Stimulated activated CD4-positive, alpha-beta T cell treated with anti-CD3 and anti-CD28 coated beads, TNF-alpha, amount 100 ng/mL, for 4 hours (primary cell): ENCODE results near the gene ADARB2.
"Not testable (repeated sequence)": the region's sequence is repeated elsewhere in the genome, so short reads cannot be mapped to it uniquely, and the experiment has no call there.

Experiments
- DNase-seq, 3 experiments: peaks; one replicate each; pipeline ENCODE4 v3.0.0-alpha.2; 2020; ENCODE audit warnings: low read depth in 3 of 3

Gene ADARB2

GRCh38 chr10:1616701-1617100 is 120.6 kb downstream of the ADARB2 start:
- DNase-seq = not testable (repeated sequence)

DNA sequence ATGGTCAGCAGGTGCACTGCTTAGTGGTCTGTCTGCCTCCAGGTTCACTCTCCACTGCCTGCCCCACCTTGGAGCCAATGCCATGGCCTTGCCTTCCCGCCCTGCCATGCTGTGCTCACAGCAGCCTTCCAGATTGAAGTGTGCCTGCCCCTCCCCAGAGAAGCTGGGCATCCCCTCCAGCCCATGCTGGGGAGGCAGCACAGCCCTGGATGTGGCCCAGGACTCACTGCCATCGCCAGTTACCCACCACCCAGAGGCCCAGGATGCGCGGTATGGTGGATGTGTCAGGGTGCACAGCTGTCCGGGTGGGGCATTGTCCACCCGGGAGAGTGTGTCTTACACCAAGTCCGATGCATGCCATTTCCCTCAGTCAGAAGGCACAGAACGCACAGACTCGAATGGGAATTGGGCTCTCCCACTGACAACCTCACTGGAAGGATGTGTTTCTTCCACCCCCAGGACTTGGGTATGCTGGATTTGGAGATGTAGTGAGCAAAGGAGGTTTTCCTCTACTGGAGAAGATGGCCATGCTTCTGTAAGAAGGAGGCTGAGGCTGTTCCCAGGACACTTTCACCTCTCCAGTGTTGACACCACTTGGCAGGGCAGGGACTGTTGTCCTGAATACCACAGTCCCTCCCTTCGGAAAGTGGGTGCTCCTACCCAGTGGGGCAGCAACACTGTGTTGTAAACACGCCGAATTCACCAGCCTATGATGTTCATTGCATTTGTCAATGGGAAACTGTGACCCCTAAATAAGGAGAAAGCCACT is 122.0 kb downstream of the ADARB2 start:
- no peak for DNase-seq

DNA sequence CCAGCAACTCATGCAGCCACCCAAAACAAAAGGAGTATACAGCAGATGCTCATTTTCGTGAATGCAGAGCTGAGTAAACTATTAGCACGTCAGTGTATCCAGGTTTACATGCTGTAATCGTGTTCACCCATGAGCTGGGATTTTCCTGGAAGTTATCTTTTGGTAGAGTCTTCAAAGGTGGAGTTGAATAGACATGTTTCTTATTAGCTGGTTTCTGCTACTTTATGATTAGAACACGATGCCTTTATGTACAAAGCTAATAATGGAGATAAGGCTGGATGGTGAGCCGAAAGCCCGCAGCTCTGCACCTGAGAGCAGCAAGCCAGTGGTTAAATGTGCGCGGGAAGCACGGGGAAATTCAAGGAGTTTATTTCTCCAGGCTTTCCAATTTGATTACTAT is 123.8 kb downstream of the ADARB2 start:
- no peak for DNase-seq

DNA sequence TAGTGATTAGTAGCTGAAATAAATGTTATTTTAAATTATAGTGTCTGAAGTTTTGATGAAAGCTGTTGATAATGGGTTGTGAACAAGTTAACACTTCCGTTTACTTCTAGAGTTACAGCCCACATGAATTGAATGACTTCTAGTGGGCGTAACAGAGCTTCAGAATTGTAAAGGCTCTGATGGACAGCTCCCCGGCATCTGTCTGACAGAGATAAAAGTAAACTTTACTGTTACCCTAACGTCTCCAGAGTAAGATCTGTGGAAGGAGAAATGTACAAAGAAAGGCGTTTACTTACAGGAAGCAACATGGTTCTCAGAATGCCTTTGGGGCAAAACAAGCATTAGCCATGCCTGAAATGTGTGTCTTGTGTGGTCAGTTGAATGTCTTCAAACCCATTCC is 124.4 kb downstream of the ADARB2 start:
- DNase-seq = no peak

DNA sequence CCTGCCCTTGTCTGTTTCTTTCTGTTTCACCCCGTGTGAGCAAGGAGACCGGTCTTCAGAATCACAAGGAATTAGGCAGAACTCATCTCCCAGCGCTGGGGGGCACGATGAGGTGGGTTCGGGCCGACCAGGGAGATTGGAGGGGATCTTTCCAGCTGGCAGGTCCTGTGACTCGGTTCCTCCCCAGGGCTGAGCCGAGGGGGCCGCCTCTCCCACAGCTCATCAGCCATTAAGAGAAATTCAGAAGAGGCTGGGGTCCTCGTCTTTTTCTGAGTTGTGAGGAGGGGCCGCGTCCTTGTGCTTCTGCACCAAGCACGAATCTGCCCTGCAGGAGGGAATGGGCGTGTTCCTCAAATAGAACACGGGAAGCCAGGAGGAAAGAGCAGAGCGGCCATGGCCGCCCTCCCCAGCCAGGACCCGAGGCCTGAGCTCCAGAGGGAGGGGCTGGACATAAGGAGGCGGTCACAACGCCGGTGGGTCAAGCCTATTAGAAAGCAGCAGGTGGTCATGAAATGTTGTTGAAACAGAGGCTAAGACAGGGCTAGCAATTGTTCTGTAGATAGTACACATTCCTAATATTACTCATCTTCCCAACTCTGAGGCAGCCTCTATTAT is 125.3 kb downstream of the ADARB2 start:
- no peak for DNase-seq

DNA sequence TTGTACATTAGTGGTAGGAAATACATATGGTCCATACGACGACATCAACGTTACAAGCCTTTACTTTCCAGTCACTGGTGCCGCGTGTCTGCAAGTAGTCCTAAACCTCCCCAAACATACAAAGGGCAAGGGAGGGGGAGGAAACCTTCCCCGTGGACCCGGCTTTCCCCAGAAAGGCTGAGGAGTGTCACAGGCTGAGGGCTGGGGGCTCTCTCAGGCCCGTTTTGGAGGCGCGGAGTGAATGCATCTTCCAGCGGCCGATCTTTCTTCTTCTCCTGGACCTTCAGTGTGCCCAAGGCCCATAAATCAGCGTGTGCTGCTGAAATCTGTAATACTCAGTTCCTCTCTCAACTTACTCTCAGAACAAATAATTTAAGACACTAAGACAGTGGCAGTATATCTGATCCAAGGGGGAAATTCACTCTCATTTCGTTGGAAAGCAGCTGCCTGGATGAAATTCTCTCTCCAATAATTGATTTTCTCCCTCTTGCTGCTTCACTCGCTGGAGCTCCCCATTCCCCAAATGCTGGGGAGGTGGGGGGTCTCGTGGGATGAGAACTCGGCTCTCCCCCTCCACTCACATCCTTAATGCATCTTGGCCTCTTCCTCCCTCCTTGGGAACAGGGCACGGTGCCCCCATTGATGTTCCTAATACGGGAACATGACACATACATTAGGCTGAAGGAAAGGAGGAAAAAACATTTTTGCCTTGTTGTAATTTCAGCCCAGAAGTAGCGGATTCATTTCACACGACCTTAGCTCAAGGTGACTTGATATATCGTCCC is 126.1 kb downstream of the ADARB2 start:
- no peak for DNase-seq

GRCh38 chr10:1609648-1609970 is 127.7 kb downstream of the ADARB2 start:
- DNase-seq = no peak

DNA sequence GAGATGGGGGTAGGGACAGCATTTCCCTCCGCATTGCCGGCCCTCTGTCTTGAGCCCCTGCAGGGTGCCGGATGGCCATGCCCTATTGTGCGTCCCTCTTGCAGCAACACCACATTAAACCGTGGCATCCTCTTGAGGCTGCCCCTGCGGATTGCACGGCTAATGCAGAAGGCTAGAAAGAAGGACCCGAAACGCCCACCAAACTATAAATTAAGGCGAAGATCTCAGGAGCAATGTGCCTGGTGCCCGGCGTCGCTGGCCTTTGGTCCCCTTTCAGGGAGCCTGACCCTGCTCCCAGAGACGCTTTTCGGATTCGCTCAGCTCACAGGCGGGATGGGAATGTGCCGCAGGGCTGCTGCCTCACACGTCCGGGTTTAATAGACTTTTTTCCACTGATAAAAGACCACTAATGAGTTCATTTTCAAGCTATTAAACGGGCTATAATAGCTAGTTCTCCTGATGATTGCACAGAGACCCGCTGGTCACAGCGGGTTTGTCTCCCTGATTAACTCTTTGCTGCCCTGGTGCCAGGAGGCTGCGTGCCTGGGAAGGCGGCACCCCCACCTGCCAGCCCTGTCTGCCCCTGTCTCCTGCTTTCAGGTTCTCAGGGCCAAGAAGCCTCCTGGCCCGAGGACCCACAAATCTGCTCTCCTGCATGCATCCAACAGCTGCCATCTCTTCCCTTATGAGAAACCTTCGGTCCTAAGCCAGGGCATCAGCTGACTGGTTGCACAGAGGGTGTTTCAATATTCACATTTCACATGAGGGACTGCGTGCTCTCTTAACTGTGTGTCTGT is 128.3 kb downstream of the ADARB2 start:
- no peak for DNase-seq

- no peak for DNase-seq
Measured at GRCh38 chr10:1608408-1608807, 128.9 kb downstream of the ADARB2 start.

DNA sequence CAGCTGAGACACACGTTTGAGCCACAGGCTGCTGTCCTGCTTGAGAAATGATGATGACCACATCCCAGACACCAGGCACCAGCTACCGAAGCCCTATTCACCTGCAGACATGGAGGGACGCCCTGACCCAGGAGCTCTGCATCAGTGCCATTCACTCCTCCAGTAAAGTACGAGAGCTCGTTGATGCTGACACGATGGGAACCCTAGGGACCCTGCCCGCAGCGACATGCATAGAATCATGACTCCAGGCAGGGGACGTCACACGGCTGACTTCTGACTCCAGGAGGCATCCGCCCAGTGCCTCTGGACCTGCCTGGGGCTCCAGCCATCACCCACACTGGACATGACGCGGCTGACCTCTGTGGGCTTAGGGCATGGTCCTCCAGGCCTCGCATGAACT is 129.9 kb downstream of the ADARB2 start:
- no peak for DNase-seq

GRCh38 chr10:1605999-1606940 is 131.1 kb downstream of the ADARB2 start:
- DNase-seq = no peak

DNA sequence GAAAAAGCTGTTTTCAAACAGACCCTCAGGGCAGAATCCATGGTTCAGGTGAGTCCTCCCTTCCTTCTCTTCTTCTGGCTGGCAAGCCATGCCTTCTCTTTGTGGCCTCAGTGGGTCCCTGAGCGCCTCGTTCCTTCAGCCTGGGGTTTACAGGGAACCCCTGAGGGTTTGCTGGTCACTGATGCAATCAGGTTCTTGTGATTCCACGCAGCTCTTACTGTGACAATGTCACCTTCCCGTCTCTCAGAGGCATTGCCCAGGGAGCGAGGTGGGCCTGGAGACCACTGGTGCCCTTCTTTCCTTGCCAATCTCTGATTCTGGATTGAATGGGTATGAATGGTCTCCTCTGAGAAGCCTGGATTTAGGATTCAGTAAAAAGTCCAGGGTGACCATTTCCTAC is 132.2 kb downstream of the ADARB2 start:
- DNase-seq = no peak

DNA sequence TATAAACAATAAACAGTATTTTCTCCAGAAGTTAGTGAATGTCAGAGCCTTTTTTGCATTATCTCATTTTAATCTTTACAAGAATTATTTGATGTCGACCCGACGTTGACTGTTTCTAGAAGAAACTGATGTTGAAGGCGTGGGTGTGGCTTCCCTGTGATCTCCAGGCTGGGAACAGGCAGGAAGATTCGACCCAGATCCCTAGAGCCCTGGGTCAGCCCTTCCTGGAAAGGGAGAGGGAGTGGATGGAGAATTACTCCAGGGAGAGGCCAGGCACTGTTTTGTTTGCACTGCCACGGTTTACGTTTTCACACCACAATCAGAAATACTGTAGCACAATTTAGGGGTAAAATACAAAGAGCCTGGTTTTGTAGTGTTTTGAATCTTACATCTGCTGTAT is 133.1 kb downstream of the ADARB2 start:
- no peak for DNase-seq

DNA sequence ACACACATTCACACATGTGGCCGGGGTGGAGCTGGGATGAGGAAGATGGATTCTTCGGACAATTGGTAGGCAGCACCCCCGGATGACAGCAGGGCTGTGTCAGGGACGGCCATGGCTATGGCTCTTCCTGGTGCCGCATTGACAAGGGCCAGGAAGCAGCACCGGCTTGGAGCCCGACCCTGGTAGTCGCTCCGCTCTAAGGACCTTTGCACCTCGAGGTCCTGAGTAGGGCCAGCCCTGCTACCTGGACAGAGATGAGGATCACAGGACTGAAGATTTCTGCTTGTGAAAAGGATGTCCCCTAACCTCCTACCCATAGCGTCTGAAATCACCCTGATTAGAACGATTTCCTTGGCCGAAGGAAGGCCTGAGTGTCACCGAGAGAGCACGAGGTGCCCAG is 134.1 kb downstream of the ADARB2 start:
- DNase-seq = no peak

DNA sequence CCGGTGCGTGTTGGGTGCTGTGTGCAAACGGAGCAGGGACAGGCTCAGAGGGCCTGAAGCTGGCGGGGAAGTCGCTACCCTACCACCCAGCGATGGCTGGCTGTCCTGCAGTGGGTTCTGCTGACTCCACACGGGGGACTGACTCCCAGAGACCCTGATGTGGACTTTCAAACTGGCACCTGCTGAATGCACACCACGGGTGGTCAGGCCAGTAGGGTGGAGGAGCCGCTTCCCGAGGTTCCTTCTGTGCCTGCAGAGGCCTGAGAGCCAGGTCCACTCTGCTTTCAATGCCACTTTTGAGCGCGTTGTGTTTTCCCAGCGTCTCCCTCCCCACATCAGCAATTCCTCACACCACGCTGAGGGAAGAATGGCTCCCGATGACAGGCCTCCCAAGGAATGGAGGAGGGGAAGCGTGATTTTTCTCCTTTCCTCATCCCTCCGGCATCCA is 135.3 kb downstream of the ADARB2 start:
- DNase-seq = no peak

- no peak for DNase-seq
Measured at GRCh38 chr10:1601406-1601805, 135.9 kb downstream of the ADARB2 start.

- DNase-seq = no peak
Measured at GRCh38 chr10:1600861-1601260, 136.5 kb downstream of the ADARB2 start.

DNA sequence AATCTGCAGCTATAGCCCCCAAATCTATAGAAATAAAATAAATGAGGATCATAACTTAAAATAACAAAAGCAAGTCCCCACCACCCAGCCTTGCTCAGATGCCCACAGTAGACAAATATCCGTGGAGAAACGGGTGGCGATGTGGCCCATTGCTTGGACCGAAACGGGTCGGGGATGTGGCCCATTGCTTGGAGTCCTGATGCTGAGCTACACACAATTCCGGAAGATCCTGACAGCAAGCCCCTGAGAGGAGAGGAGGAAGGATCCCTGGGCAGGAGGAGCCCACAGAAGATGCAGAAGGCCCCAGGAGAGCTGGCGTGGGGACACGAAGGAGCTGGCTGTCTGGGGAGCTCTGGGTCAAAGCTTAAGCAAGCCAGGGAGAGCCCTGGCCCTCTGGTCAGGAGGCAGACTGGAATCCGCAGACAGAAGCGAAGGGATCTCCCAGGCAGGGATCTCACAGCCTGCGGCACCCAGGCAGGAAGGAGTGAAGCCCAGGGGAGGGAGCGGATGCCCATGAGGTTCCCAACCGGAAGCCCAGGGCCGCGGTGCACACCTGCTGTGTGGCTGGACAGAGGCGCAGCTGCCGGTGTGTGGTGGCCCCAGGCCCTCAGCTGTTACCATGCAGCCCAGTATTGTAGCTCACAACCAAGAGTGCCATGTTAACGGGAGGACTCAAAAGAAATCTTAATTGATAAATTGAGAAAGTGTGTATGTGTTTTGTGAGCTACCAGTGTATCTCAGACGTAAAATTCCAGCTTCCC is 138.8 kb downstream of the ADARB2 start:
- no peak for DNase-seq

DNA sequence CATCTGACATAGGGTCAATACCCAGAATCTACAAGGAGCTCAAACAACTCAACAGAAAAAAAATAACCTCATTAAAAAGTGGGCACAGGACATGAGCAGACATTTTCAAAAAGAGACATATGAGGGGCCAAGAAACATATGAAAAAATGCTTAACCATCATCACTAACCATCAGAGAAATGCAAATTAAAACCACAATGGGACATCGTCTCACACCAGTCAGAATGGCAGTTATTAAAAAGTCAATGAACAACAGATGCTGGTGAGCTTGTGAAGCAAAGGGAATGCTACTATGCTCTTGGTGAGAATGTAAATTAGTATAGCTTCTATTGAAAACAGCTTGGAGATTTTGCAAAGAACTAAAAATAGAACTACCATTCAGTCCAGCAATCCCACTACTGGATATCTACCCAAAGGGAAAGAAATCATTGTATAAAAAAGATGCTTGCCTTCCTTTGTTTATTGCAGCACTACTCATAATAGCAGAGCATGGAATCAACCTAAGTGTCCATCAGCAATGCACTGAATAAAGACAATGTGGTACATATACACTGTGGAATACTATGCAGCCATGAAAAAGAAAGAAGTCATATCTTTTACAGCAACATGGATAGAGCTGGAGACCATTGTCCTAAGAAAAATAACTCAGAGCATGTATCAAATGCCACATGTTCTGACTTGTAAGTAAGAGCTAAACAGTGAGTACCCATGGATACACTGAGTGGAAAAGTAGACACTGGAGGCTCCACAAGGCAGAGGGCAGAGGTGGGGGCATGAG is 139.8 kb downstream of the ADARB2 start:
- no peak for DNase-seq
